GM23248 (cell line): ENCODE results near the gene RFNG. TPM values are rescaled to one million over a fixed set of nuclear protein-coding genes. Genes with fewer than 3 reads are reported as not detected.
A peak's percentile ranks its signal among the peaks of the same experiment; 100 is the strongest.

Experiments
- DNase-seq: peaks from one replicate; pipeline ENCODE4 v3.0.0-alpha.2; 2015
- H2AFZ ChIP-seq: fragments of 200-600 bp; sonication (generic); 2 replicates; pipeline ENCODE4 v1.6.1; 2016; ENCODE audit warnings: antibody characterized with exemption
- H3F3A ChIP-seq: fragments of 200-600 bp; sonication (generic); 2 replicates; pipeline ENCODE4 v1.6.1; 2016; ENCODE audit warnings: mild to moderate bottlenecking, antibody characterized with exemption, mixed run types; ENCODE audit not compliant: insufficient read depth
- H3K27ac ChIP-seq: fragments of 200-600 bp; sonication (generic); 2 replicates; pipeline ENCODE4 v1.5.1; 2016; ENCODE audit warnings: mild to moderate bottlenecking
- H3K27me3 ChIP-seq: fragments of 200-600 bp; sonication (generic); replicated peaks from 2 replicates; pipeline ENCODE4 v1.6.1; 2016; ENCODE audit warnings: mild to moderate bottlenecking; ENCODE audit not compliant: insufficient read depth
- H3K36me3 ChIP-seq: fragments of 200-600 bp; sonication (generic); 2 replicates; pipeline ENCODE4 v1.6.1; 2016; ENCODE audit warnings: low read depth, mild to moderate bottlenecking
- H3K4me1 ChIP-seq: fragments of 200-600 bp; sonication (generic); 2 replicates; pipeline ENCODE4 v1.6.1; 2016; ENCODE audit warnings: mild to moderate bottlenecking; ENCODE audit not compliant: insufficient read depth
- H3K4me2 ChIP-seq: fragments of 200-600 bp; sonication (generic); one replicate; pipeline ENCODE4 v1.6.1; 2016; ENCODE audit warnings: mild to moderate bottlenecking; ENCODE audit not compliant: unreplicated experiment
- H3K4me3 ChIP-seq: fragments of 200-600 bp; sonication (generic); 2 replicates; pipeline ENCODE4 v1.5.1; 2016; ENCODE audit warnings: mild to moderate bottlenecking
- H3K79me2 ChIP-seq: fragments of 200-600 bp; sonication (generic); 2 replicates; pipeline ENCODE4 v1.6.1; 2016; ENCODE audit warnings: mild to moderate bottlenecking; ENCODE audit not compliant: insufficient read depth
- H3K9ac ChIP-seq: fragments of 200-600 bp; sonication (generic); 2 replicates; pipeline ENCODE4 v1.6.1; 2016; ENCODE audit warnings: mild to moderate bottlenecking
- H3K9me2 ChIP-seq: fragments of 200-600 bp; sonication (generic); 2 replicates; pipeline ENCODE4 v1.6.1; 2016; ENCODE audit warnings: mixed run types, mild to moderate bottlenecking, moderate library complexity; ENCODE audit not compliant: insufficient read depth
- H3K9me3 ChIP-seq: fragments of 200-600 bp; sonication (generic); one replicate; pipeline ENCODE4 v1.6.1; 2017; ENCODE audit warnings: low read depth
- H4K20me1 ChIP-seq: fragments of 200-600 bp; sonication (generic); 2 replicates; pipeline ENCODE4 v1.6.0; 2016; ENCODE audit not compliant: insufficient read depth
- EZH2 ChIP-seq: fragments of 200-600 bp; sonication (generic); IDR thresholded peaks from 2 replicates; pipeline ENCODE4 v1.6.1; 2018; ENCODE audit warnings: antibody characterized with exemption, mild to moderate bottlenecking; ENCODE audit not compliant: insufficient read depth, poor library complexity, severe bottlenecking
- EZH2phosphoT487 ChIP-seq: fragments of 200-600 bp; sonication (generic); IDR thresholded peaks from 2 replicates; pipeline ENCODE4 v1.6.1; 2018; ENCODE audit warnings: antibody characterized with exemption, moderate library complexity, mild to moderate bottlenecking, low read depth; ENCODE audit not compliant: insufficient read depth
- WGBS, 2 experiments: methylation state at CpG; one replicate each; pipeline ENCODE4 v1.1.6; 2015 to 2017; ENCODE audit warnings: low lambda C conversion rate in 2 of 2, low coverage in 1 of 2; ENCODE audit errors: missing lambda C conversion rate in 2 of 2; 5-methylcytosine and 5-hydroxymethylcytosine counted together
- in situ Hi-C: fragments of 300-500 bp; cut with MboI; formaldehyde crosslinking; loops from 2 replicates; pipeline ENCODE4 v1.15.0; 2020
- polyA plus RNA-seq: library from polyadenylated mRNA; unstranded; fragments of >200 nt; fragmentation: Nextera tagmentation; extraction: Ambion mirVana; gene quantifications from 2 replicates; pipeline ENCODE4 v1.2.1, GENCODE V29; 2016
- total RNA-seq: library from RNA; depleted of rRNA; stranded (reverse); fragments of >200 nt; shearing (Covaris generic); gene quantifications from 2 replicates; pipeline ENCODE4 v1.2.3, GENCODE V29; 2014

Gene RFNG
- total and polyA plus RNA-seq, 2 experiments from 2014 or later, result 11.8 to 59.8 TPM

GRCh38 chr17:82065638-82066303, 14.2 kb upstream of the RFNG start, which contains the start of gene DUS1L:
Gene DUS1L, minus strand, starts transcription at chr17:82065804. Its CDS starts 745 bp downstream, at chr17:82065059.
- WGBS, 2 experiments, result 8 to 12% methylated on average over 69 to 86 of the region's 88 CpGs

GRCh38 chr17:82065193-82065637, 13.6 kb upstream of the RFNG start:
- Histone ChIP-seq H2AFZ (peak overlapping the region; percentile 6; the same call in 1 of the 2 replicates), H3K9ac (peak overlapping the region; percentile 89), H3K27ac (peak overlapping the region; percentile 22), H3K9me3 (no peaks in the 10 kb centered on the region), H3K27me3 (no peaks in the 10 kb centered on the region), H3K4me2 (peak overlapping the region; percentile 72), H3K36me3 (no peaks in the 10 kb centered on the region), H3K4me3 (peak overlapping the region; percentile 96), H3K9me2 (no peaks in the 10 kb centered on the region), H4K20me1 (no peaks in the 10 kb centered on the region), H3K79me2 (peaks cover 38% of the 10 kb centered on the region), H3F3A (no peaks in the 10 kb centered on the region), H3K4me1 (peaks cover 3% of the 10 kb centered on the region; the same call in 1 of the 2 replicates)
- in situ Hi-C loops, result no loop called here
- 0 to 1% methylated on average over 9 to 37 of the region's 47 CpGs for WGBS, 2 experiments
- TF ChIP-seq EZH2, result no peak
- no peak for TF ChIP-seq EZH2phosphoT487
- DNase-seq, result peak; percentile 76

More at GRCh38 chr17:82065638-82066303, 14.2 kb upstream of the RFNG start, which contains the start of gene DUS1L:
- no peaks in the 10 kb centered on the region for H3K9me2 ChIP-seq
- peak within 1 kb of the TSS; percentile 89 for H3K9ac ChIP-seq
- no peaks in the 10 kb centered on the region for H3K36me3 ChIP-seq
- H3K4me2 ChIP-seq, result peak within 1 kb of the TSS; percentile 85
- TF ChIP-seq EZH2 (no peak), EZH2phosphoT487 (no peak)
- peaks cover 3% of the 10 kb centered on the region; the same call in 1 of the 2 replicates for H3K4me1 ChIP-seq
- no peaks in the 10 kb centered on the region for H3F3A ChIP-seq
- H4K20me1 ChIP-seq, result no peaks in the 10 kb centered on the region
- DNase-seq, result peak; percentile 77
- H3K79me2 ChIP-seq, result peaks cover 38% of the 10 kb centered on the region
- H3K27me3 ChIP-seq, result no peaks in the 10 kb centered on the region
- H3K4me3 ChIP-seq, result peak within 1 kb of the TSS; percentile 96
- no peaks in the 10 kb centered on the region for H3K9me3 ChIP-seq
- peak within 1 kb of the TSS; percentile 25 for H3K27ac ChIP-seq
- peak within 1 kb of the TSS; percentile 98 for H2AFZ ChIP-seq
- in situ Hi-C loops, result no loop called here

- no peak for TF ChIP-seq EZH2phosphoT487
- TF ChIP-seq EZH2, result no peak
- in situ Hi-C loops, result no loop called here
- DNase-seq, result peak; percentile 39
- peaks cover 3% of the 10 kb centered on the region; the same call in 1 of the 2 replicates for H3K4me1 ChIP-seq
- H3K27ac ChIP-seq, result peak overlapping the region; percentile 22
- 19 to 28% methylated on average over 17 to 36 of the region's 36 CpGs for WGBS, 2 experiments
- peak overlapping the region; percentile 89 for H3K9ac ChIP-seq
- peak overlapping the region; percentile 96 for H3K4me3 ChIP-seq
- no peaks in the 10 kb centered on the region for H3F3A ChIP-seq
- peak overlapping the region; percentile 6; the same call in 1 of the 2 replicates for H2AFZ ChIP-seq
- H3K79me2 ChIP-seq, result peaks cover 38% of the 10 kb centered on the region
- H3K27me3 ChIP-seq, result no peaks in the 10 kb centered on the region
- H3K9me2 ChIP-seq, result no peaks in the 10 kb centered on the region
- H4K20me1 ChIP-seq, result no peaks in the 10 kb centered on the region
- H3K9me3 ChIP-seq, result no peaks in the 10 kb centered on the region
- peak overlapping the region; percentile 72 for H3K4me2 ChIP-seq
- H3K36me3 ChIP-seq, result no peaks in the 10 kb centered on the region
Observed at GRCh38 chr17:82064433-82065192, 13.0 kb upstream of the RFNG start.

DNA sequence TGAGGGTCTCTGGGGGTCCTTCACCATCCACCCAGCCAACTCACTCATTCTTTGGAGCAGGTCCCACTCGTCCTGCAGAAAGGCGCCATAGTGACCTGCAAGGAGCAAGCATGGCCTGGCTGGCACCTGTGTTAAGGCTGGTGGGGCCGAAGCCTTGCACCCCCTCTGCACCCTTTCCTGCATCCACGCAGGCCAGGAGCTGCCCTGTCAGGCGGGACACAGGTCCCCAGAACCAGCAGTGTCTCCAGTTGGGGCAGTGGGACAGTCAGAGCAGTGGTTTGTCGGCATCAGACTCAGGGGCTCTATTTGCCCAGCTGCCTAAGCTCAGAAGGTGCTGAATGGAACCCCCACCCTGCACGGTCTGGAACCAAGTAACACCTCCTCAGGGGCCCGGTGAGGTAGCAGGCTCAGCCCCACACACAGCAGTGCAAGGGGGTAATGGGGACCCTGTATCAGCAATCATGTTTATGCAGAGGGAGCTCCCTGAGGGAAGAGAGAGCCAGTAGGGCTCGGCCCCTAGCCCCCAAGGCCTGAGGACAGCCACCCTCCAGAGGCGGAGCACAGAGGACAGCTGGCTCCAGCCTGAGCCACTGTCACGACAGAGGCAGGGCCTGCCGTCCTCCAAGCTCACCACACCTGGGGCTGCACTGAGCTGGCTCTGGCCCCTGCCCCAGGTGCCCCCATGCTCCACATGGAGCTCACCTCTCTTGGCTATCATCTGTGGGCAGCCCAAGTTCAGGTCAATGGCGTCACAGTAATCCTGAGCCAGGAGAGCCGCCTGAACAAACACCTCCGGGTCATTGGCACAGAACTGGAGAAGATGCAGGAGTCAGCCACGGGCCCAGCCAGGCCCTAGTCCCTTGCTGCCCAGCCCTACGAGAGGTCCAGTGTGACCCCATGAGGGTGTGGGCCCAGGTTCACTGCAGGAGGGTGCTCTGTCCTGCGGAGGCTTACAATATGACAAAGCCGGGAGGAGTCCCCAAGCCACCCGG, 12.1 kb upstream of the RFNG start:
- no peak overlapping the region for H2AFZ ChIP-seq
- no peak for DNase-seq
- H3K27me3 ChIP-seq, result no peaks in the 10 kb centered on the region
- no peak overlapping the region for H3K27ac ChIP-seq
- peak overlapping the region; percentile 89 for H3K9ac ChIP-seq
- no peak for TF ChIP-seq EZH2phosphoT487
- no peak for TF ChIP-seq EZH2
- 81 to 82% methylated on average over 20 of the region's 20 CpGs for WGBS, 2 experiments
- no peaks in the 10 kb centered on the region for H4K20me1 ChIP-seq
- H3K79me2 ChIP-seq, result peaks cover 38% of the 10 kb centered on the region
- H3K4me3 ChIP-seq, result peak overlapping the region; percentile 96
- no peaks in the 10 kb centered on the region for H3K36me3 ChIP-seq
- H3K4me2 ChIP-seq, result peak overlapping the region; percentile 72
- no peaks in the 10 kb centered on the region for H3K9me3 ChIP-seq
- no peaks in the 10 kb centered on the region for H3F3A ChIP-seq
- in situ Hi-C loops, result no loop called here
- H3K9me2 ChIP-seq, result no peaks in the 10 kb centered on the region
- peaks cover 3% of the 10 kb centered on the region; the same call in 1 of the 2 replicates for H3K4me1 ChIP-seq
